Upper lobe of left lung (tissue), 6 donors: ENCODE results near the gene KIF6. TPM values are rescaled to one million over a fixed set of nuclear protein-coding genes. Genes with fewer than 3 reads are reported as not detected.

Experiments used
- ATAC-seq, 2 donors: fragments of 200-7000 bp; cut with Tn5 transposase; one replicate each; pipeline ENCODE4 v1.9.1; 2022; ENCODE audit warnings: mild to moderate bottlenecking in 2 of 2, moderate library complexity in 2 of 2; ENCODE audit not compliant: low FRiP score in 2 of 2
- DNase-seq, 2 donors: peaks; one replicate each; pipeline ENCODE4 v3.0.0-alpha.2; 2019 to 2020
- H3K27ac ChIP-seq, 4 donors: fragments of 200-600 bp; sonication (generic); one replicate each; pipeline ENCODE4 v1.5.1; 2016 to 2019
- H3K27me3 ChIP-seq, 4 donors: fragments of 200-600 bp; sonication (generic); one replicate each; pipeline ENCODE4 v1.5.1; 2017 to 2019
- H3K36me3 ChIP-seq, 4 donors: fragments of 200-600 bp; sonication (generic); one replicate each; pipeline ENCODE4 v1.5.1; 2016 to 2019
- H3K4me1 ChIP-seq, 4 donors: fragments of 200-600 bp; sonication (generic); one replicate each; pipeline ENCODE4 v1.5.1; 2018 to 2019
- H3K4me3 ChIP-seq, 4 donors: fragments of 200-600 bp; sonication (generic); one replicate each; pipeline ENCODE4 v1.5.1; 2017 to 2019; ENCODE audit warnings: mild to moderate bottlenecking in 2 of 4, moderate library complexity in 1 of 4
- H3K9me3 ChIP-seq, 4 donors: fragments of 200-600 bp; sonication (generic); one replicate each; pipeline ENCODE4 v1.5.1; 2018 to 2019
- EP300 ChIP-seq, 4 donors: sonication (generic); formaldehyde crosslinking; IDR thresholded peaks; one replicate each; pipeline ENCODE4 v1.5.1; 2017; ENCODE audit warnings: antibody characterized with exemption in 4 of 4, control low read depth in 2 of 4
- POLR2A ChIP-seq, 4 donors: fragments of 450-650 bp; IDR thresholded peaks; one replicate each; pipeline ENCODE4 v1.5.1; 2016 to 2017; ENCODE audit warnings: antibody characterized with exemption in 4 of 4, mild to moderate bottlenecking in 2 of 4
- POLR2AphosphoS5 ChIP-seq, 2 donors: sonication (generic); formaldehyde crosslinking; IDR thresholded peaks; one replicate each; pipeline ENCODE4 v1.5.1; 2017; ENCODE audit warnings: antibody characterized with exemption in 2 of 2
- WGBS, 2 donors: methylation state at CpG; one replicate each; pipeline ENCODE4 v1.1.5; 2017 to 2018; 5-methylcytosine and 5-hydroxymethylcytosine counted together
- total RNA-seq, 6 donors: library from RNA; depleted of rRNA in 4 of 6; stranded (reverse); fragments of >200 nt in 4 of 6; gene quantifications; one replicate each; pipeline versions ENCODE4 v1.1.0 to v1.2.1, GENCODE V29; 2016 to 2021
- TF ChIP-seq, protein P1 (sequence below), 6 experiments: fragments of 450-650 bp in 4 of 6; fragments of 200-600 bp in 2 of 6; sonication (generic) in 2 of 6; IDR thresholded peaks; one replicate each; pipeline ENCODE4 v1.5.1; 2016 to 2019; ENCODE audit warnings: antibody characterized with exemption in 6 of 6
- donor health status: DM: no; HTN: no; CAD: no; lungs with moderate emphysema.
- donor health status: DM: no; HTN: yes; CAD: no; lungs with severe emphysema.

KIF6 gene
- total RNA-seq, 6 donors from 2014 or later, result 0.55 to 7.9 (median 1.5) TPM

DNA sequence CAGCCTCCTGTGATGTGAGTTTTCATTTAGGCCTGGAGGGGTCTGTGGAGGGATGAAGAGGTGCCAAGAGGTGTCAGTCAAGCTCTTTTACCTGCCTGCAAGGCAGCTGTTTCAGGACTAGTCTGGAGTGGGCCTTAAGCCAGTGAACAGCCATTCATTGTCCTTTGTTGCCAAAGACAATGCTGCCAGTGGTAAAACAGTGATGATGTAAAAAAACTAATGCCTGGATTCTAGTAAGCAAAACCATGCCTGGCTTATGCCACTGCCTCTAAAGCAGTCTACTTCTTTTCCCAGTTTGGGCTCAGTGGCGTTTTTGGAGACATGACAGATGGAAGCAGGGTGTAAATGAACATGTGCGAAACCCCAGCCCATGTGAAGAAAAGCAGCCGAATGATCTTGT is 309.2 kb downstream of the KIF6 start:
- TF ChIP-seq EP300 (IDR thresholded peaks at IDR 0.05) (no peak), POLR2AphosphoS5 (IDR thresholded peaks at IDR 0.05) (no peak), POLR2A (IDR thresholded peaks at IDR 0.05) (no peak)
- TF ChIP-seq, protein P1, sequence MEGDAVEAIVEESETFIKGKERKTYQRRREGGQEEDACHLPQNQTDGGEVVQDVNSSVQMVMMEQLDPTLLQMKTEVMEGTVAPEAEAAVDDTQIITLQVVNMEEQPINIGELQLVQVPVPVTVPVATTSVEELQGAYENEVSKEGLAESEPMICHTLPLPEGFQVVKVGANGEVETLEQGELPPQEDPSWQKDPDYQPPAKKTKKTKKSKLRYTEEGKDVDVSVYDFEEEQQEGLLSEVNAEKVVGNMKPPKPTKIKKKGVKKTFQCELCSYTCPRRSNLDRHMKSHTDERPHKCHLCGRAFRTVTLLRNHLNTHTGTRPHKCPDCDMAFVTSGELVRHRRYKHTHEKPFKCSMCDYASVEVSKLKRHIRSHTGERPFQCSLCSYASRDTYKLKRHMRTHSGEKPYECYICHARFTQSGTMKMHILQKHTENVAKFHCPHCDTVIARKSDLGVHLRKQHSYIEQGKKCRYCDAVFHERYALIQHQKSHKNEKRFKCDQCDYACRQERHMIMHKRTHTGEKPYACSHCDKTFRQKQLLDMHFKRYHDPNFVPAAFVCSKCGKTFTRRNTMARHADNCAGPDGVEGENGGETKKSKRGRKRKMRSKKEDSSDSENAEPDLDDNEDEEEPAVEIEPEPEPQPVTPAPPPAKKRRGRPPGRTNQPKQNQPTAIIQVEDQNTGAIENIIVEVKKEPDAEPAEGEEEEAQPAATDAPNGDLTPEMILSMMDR (IDR thresholded peaks at IDR 0.05), result no peak

DNA sequence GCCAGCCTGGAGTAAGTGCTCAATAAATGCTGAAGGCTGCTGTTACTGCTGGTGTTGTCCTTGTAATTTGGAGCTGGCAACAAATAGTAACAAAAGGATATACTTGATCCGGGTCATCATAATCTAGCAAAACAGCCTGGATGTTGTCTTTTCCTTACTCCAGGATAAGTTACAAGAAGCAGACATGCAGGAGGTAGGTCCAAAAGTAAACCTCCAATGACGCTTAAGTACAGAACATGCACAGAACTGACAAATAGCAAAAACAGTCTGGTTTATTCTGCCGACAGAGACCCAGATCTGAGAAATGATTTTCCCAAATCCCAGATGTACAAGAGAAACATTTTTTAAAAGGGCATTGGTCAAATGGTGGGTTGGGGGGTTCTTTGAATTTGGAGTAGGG is 309.7 kb downstream of the KIF6 start:
- H3K4me3 ChIP-seq, result no peak overlapping the region
- DNase-seq, result no peak
- no peak overlapping the region for H3K27ac ChIP-seq
- H3K36me3 ChIP-seq, result no peaks in the 10 kb centered on the region
- WGBS, 2 donors, result 83 to 90% methylated on average over 3 of the region's 3 CpGs
- no peaks in the 10 kb centered on the region for H3K9me3 ChIP-seq
- H3K4me1 ChIP-seq, result no peaks in the 10 kb centered on the region
- no peaks in the 10 kb centered on the region for H3K27me3 ChIP-seq
- TF ChIP-seq POLR2AphosphoS5 (IDR thresholded peaks at IDR 0.05) (no peak), EP300 (IDR thresholded peaks at IDR 0.05) (no peak), POLR2A (IDR thresholded peaks at IDR 0.05) (no peak)
- TF ChIP-seq, protein P1 (IDR thresholded peaks at IDR 0.05), result no peak
- no peak for ATAC-seq

More for the DNA sequence above, 309.2 kb downstream of the KIF6 start:
- no peak for DNase-seq
- ATAC-seq, result no peak
- Histone ChIP-seq H3K27ac (no peak overlapping the region), H3K27me3 (no peaks in the 10 kb centered on the region), H3K4me3 (no peak overlapping the region), H3K4me1 (no peaks in the 10 kb centered on the region), H3K9me3 (no peaks in the 10 kb centered on the region), H3K36me3 (no peaks in the 10 kb centered on the region)
- 73 to 78% methylated on average over 3 of the region's 3 CpGs for WGBS, 2 donors

DNA sequence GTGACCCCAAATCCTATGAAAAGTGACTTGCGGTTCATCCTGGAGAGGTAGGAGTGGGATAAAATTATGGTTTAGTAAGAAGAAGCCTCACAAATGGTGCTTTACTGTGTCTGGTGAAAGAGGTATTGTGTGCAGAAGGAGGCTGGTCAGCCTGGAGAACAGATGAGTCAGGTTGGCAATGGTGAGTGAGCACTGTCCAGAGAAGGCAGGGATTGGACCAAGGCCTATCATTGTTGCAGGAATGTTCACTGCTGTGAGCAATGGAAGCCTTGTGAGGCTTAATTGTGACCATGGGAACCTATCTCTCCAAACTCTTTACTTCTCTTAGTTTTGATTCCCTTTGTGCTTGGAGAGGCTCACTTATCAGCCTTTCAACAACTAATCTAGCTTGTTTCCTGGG is 313.7 kb downstream of the KIF6 start:
- Histone ChIP-seq H3K9me3 (no peaks in the 10 kb centered on the region), H3K27me3 (no peaks in the 10 kb centered on the region), H3K27ac (no peak overlapping the region), H3K4me3 (no peak overlapping the region), H3K4me1 (no peaks in the 10 kb centered on the region), H3K36me3 (no peaks in the 10 kb centered on the region)
- TF ChIP-seq EP300 (IDR thresholded peaks at IDR 0.05) (no peak), POLR2AphosphoS5 (IDR thresholded peaks at IDR 0.05) (no peak), POLR2A (IDR thresholded peaks at IDR 0.05) (no peak)
- TF ChIP-seq, protein P1 (IDR thresholded peaks at IDR 0.05), result no peak
- ATAC-seq (no peak), DNase-seq (no peak)
- WGBS, 2 donors, result 96 to 100% methylated on average over 1 of the region's 1 CpG

DNA sequence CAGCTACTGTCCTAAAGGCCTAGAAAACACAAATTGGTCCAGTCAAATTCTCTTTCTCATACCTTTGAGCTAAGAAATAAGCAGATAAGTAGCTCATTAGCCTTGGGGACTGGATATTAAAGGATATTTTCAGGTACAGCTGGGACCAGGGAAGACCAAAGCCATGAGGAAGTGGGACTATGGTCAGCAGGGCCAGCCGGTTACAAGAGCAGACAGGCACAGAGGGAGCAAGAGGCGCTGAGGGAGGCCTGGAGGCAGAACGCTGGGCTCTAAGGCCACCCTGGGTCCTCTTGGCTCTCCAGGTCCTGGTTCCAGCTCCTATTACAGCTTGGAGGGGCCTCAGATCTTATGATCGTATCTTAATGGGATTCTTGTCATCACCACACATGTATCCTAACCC is 314.2 kb downstream of the KIF6 start:
- 81 to 87% methylated on average over 4 of the region's 4 CpGs for WGBS, 2 donors
- H3K36me3 ChIP-seq, result no peaks in the 10 kb centered on the region
- DNase-seq (no peak), ATAC-seq (no peak)
- no peak overlapping the region for H3K4me3 ChIP-seq
- H3K4me1 ChIP-seq, result no peaks in the 10 kb centered on the region
- no peaks in the 10 kb centered on the region for H3K27me3 ChIP-seq
- H3K9me3 ChIP-seq, result no peaks in the 10 kb centered on the region
- H3K27ac ChIP-seq, result no peak overlapping the region
- TF ChIP-seq POLR2A (IDR thresholded peaks at IDR 0.05) (no peak), EP300 (IDR thresholded peaks at IDR 0.05) (no peak), POLR2AphosphoS5 (IDR thresholded peaks at IDR 0.05) (no peak)
- TF ChIP-seq, protein P1 (IDR thresholded peaks at IDR 0.05), result no peak

DNA sequence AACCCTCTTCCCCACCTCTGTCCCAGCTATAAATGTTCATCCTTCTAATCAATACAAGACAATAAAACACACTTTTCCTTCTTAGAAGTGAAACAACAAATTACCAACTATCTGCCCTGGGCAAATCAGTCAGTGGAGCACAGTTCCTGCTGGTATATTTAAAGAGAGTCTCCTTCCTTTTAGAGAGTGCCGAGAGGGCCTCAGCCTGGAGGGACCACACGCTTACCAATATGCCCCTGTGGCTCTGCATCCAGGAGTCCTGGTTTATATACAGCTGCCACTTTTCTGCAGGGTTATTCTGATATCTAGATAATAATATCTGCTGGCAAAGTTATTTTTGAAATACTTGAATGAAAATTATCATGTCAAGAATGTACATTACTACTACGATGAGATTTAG is 315.3 kb downstream of the KIF6 start:
- no peak for TF ChIP-seq POLR2AphosphoS5 (IDR thresholded peaks at IDR 0.05)
- TF ChIP-seq EP300 (IDR thresholded peaks at IDR 0.05), result no peak
- TF ChIP-seq, protein P1 (IDR thresholded peaks at IDR 0.05), result no peak
- no peak for TF ChIP-seq POLR2A (IDR thresholded peaks at IDR 0.05)
- Histone ChIP-seq H3K36me3 (no peaks in the 10 kb centered on the region), H3K9me3 (no peaks in the 10 kb centered on the region), H3K4me3 (no peak overlapping the region), H3K27me3 (no peaks in the 10 kb centered on the region), H3K4me1 (no peaks in the 10 kb centered on the region), H3K27ac (no peak overlapping the region)
- DNase-seq, result no peak
- no peak for ATAC-seq
- WGBS, 2 donors, result 94 to 95% methylated on average over 3 of the region's 3 CpGs
